SIG-M5 treated with dmso at 0.1 percent for 504 hours (cell line): Measurements from ENCODE around the gene HEXD.
A peak's percentile ranks its signal among the peaks of the same experiment; 100 is the strongest.
"Not testable (repeated sequence)": the region's sequence is repeated elsewhere in the genome, so short reads cannot be mapped to it uniquely, and the experiment has no call there.

ENCODE experiments used
- DNase-seq: peaks from one replicate; lab custom pipeline; 2025; ENCODE audit not compliant: unreplicated experiment; lab: John Stamatoyannopoulos, UW

Gene HEXD

DNA sequence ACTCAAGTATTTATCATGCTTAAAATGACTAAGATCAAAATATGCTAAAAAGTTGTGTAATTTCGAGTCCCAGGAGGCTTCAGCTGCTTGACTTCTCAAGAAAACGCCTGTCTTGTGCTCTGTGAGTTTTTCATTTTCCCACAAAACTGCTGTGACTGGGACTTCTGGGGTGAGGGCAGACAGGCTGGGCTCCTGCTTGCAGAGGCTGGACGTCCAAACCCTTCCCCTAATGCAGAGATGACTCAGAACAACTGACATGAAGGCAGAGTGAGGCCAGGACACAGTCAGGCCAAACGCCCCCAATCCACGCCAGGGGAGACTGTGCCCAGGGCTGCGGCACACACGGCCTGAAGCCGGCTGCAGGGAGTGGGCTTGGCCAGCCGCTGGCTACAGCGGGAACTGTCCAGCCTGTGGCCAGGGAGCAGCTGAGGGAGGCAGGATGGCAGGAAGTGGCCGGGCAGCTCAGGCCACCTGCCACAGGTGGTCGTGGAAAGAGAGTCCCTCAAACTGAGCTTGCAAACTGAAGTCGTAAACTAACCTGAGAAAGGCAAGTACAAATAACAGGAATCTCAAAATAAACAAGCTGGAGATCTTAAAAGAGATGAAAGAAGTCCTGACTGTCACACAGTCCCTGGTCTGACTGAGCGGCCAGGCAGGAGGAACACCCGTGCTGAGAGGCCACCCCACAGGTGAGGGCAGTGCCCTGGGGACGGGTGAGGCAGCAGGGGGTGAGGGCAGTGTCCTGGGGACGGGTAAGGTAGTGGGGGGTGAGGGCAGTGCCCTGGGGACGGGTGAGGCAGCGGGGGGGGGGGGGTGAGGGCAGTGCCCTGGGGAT is 21.3 kb upstream of the HEXD start:
- no peak for DNase-seq

GRCh38 chr17:82397449-82398335 is 20.5 kb upstream of the HEXD start:
- DNase-seq = no peak

GRCh38 chr17:82399041-82399441 is 19.1 kb upstream of the HEXD start:
- DNase-seq = no peak

DNA sequence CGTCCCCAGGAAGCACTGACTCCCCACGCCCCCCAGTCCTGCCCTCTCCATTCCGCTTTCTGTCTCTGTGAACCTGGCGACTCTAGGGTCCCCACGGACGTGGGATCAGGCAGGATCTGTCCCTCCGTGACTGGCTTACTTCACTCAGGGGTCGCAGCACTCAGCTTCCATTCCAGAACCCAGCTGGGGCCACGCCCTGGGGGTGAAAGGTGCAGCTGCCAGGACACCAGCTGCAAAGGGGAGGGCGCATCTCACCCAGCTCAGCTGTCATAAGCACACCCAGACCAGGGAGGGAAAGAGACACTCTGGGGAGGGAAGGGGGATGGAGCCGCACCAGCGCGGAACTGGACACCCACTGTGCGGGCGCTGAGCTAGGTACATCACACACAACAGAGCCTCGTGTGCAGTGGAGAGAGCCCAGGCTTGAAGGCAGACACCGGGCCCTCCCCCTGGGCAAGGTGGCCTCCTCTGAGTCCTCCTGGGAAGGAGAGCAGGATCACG is 18.5 kb upstream of the HEXD start:
- DNase-seq = no peak

GRCh38 chr17:82400206-82400605 is 17.9 kb upstream of the HEXD start:
- peak; percentile 87 for DNase-seq

DNA sequence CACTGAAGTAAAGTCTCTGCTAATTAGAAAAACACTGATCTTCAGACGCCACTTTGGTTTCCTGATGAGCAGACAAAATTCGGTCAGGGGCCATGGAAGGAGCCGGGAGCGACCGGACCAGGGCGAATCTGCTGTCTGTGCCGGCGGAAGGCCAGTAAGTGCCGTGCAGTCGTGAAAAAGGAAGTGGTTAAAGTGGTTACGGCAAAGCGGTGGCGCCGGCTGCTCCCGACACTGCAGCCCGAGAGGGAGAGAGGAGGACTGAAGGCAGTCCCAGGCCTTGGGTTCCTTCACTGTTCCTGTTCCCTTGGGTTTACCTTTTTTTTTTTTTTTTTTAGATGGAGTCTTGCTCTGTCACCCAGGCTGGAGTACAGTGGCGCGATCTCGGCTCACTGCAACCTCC is 17.3 kb upstream of the HEXD start:
- DNase-seq = peak; percentile 90

GRCh38 chr17:82402865-82403264 is 15.3 kb upstream of the HEXD start:
- DNase-seq = no peak

- DNase-seq = no peak
Observed at GRCh38 chr17:82403662-82404660, 14.2 kb upstream of the HEXD start.

DNA sequence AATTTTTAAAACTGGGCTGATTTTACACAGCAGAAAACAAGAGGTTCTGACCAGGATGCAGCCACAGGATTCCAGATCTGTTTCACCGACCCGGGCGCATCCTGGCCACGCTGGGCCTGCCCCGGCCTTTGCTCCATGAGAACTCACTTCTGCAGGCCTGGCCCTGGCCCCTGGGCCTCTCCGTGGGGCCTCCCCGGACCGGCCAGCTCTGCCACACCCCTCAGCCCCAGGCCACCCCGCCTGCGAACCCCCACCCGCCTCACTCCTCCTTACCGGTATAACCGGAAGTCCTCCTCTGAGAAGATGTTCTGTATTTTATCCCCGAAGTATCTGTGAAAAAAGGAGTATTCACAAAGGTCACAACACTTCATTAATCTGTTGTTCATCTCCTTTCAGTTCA is 13.1 kb upstream of the HEXD start:
- DNase-seq = no peak

GRCh38 chr17:82406131-82406671 is 11.9 kb upstream of the HEXD start:
- DNase-seq = no peak

DNA sequence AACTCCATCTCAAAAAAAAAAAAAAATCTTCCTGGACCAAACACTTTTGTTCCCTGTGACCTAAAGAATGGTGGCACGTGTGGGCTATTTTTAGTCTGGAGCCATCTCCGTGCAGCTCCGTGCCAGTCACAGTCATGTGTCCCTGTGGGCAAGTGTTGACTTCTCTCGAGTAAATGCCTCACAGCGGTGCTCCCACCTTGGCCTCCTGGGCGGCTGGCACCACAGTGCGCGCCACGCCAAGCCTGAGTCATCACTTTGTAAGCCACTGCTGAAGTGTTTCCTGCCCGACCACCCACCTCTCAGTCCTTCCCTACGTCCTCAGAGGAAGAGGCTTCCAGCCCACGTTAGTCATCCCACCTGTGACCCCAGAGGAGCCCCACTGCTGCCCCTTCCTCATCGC is 10.9 kb upstream of the HEXD start:
- no peak for DNase-seq

DNA sequence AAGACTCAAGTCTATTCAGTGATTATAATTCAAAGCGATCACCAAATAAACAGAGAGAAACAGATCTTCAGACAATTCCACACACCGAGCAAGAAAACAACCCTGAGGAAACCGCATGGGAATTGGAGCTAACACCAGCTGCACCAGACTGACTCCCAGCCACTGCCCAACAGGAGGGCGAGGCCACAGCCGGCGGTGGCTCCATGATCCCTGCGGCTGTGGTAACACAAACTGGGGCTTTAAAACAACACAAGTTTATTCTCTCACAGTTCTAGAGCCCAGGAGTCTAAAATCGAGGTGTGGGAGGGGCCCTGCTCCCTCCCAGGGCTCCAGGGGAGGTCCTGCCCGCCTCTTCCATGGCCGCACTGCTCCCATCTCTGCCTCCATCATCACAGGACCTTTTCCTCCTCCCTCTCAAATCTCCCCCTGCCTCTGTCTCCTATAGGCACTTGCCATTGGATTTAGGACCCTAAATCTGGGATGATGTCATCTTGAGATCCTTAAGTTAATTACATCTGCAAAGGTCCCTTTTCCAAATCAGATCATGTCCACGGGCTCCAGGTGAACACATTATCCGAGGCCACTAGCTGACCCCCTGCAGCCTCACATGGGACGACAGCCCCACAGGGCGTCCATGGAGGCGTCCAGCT is 9.7 kb upstream of the HEXD start:
- DNase-seq = no peak

- no peak for DNase-seq
Observed at GRCh38 chr17:82408938-82409318, 9.2 kb upstream of the HEXD start.

GRCh38 chr17:82410014-82410716 is 8.0 kb upstream of the HEXD start:
- no peak for DNase-seq

- DNase-seq = no peak
Observed at GRCh38 chr17:82411396-82412053, 6.6 kb upstream of the HEXD start.

DNA sequence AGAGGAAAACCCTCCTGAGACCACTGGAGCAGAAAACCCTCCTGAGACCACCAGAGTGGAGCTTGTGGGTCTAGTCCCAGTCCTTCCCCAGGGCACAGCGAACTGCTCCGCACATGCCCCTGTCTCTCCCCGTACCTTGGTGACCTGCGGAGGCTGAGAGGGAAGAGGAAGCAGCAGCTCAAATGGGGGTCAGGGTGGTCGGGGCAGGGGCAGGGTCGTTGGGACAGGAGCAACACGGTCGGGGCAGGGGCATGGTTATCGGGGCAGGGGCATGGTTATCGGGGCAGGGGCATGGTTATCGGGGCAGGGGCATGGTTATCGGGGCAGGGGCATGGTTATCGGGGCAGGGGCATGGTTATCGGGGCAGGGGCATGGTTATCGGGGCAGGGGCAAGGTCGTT is 6.1 kb upstream of the HEXD start:
- DNase-seq = not testable (repeated sequence)

- no peak for DNase-seq
Observed at GRCh38 chr17:82412535-82413520, 5.3 kb upstream of the HEXD start.
